Measurements from ENCODE around the gene FIGN.

FIGN gene

GRCh38 chr2:163564236-163564635 lies 171.6 kb downstream of the FIGN start:
- no peak for DNase-seq (ENCODE audit: low spot score)

DNA sequence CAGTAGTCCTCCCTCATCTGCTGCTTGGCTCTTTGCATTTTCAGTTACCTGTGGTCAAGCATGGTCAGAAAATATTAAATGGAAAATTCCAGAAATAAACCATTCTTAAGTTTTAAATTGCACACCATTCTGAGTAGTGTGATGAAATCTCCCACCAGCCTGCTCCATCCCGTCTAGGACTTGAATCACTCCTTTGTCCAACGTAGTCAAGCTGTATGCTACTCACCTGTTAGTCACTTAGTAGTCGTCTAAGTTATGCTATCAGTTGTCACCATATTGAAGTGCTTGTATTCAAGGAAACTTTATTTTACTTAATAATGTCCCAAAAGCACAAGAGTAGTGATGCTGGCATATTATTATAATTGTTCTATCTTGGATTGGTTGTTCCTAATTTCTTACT lies 172.5 kb downstream of the FIGN start:
- no peak for DNase-seq (ENCODE audit: low spot score)

DNA sequence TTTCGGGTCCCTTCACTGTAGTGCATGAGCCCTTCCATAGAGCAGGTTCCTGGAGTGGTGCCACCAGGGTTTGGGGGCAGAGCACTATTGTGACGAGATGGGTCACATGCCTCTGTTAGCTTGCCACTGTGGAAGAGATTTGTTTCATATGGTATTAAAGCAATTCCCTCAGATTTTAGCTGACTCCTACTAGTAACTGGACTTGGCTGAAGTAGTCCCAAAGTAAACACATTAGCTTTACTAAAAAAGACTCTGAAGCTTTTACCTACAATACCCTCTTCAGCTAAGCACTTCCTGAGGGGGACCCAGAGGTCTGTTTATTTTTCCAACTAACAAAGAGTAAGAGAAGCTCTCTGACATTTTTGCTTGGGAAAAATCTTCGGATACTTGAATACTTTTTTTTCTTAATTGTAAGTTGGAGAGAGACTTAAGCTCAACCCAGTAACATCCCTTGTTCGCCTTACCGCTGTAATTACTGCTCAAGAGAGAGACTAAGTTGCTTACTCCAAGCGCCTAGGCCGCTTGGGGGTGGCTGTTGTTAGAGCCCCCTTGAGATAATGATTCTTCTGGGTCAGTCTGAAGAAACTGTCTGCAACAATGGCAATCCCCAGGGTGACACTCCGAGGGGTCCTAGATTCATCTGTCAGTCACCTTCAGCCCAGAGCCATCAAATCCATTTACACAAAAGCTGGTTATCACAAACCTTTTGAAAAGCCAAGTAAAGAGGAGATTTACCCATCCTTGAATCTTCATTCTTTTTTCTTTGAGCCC lies 177.4 kb downstream of the FIGN start:
- DNase-seq (ENCODE audit: low spot score) = no peak

DNA sequence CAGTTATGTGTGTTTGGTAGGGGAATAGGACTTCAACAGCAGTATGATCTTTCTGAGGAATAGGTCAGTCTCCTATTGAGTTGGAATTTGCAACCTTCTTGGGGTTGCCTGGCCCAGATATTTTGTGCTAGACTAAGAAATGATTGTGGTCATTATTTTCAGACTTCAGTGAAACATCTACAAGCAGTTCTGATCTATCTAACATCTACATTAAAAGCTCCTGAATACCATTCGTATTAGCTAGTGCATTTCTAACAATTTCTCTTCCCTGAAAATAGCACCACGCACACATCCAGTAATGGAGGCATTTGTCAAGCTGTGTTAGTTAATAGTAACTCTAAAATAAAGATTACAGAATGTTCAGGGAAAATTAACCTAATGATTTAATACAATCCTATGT lies 179.3 kb downstream of the FIGN start:
- no peak for DNase-seq (ENCODE audit: low spot score)

DNA sequence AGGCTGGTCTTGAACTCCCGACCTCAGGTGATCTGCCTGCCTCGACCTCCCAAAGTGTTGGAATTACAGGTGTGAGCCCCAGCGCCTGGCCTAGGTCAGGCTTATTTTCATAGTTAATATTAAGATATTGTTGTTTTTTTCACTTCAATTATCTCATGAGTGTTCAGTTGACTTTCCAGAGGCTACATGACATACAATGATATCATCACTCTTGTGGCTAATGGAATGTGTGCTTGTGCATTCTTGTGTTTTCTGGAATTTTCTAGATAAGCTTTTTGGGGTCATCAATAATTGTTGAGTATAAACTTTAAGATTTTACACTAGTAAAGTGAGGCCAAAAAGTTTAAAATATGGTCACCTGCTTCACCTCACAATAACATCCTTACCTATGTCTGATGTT lies 180.9 kb downstream of the FIGN start:
- DNase-seq (ENCODE audit: low spot score) = no peak

- DNase-seq (ENCODE audit: low spot score) = no peak
Measured at GRCh38 chr2:163553601-163554000, 182.2 kb downstream of the FIGN start.

DNA sequence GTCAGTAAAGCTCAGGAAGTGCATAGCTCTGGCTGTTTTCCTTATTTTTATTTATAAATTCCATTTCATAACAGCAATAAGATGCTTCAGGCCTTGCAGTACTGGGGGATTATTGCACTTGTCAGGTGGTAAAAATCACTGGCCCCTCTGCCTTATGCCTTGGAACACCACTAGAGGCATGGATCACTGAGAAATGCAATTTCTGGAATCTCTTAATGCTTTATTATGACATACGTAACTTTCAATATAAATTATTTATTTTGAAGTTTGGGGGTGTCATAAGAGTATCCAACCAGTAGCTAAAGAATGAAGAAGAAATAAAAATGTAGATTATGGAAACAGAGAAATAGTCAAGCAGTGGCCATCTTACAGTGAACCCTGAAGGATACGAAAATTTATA lies 183.1 kb downstream of the FIGN start:
- DNase-seq (ENCODE audit: low spot score) = no peak

GRCh38 chr2:163551616-163552373 lies 184.0 kb downstream of the FIGN start:
- DNase-seq (ENCODE audit: low spot score) = no peak

- DNase-seq (ENCODE audit: low spot score) = no peak
Measured at GRCh38 chr2:163548970-163549369, 186.8 kb downstream of the FIGN start.
